NT2/D1 (cell line): ENCODE results near the gene AIG1.

Source experiments
- SUZ12 ChIP-seq: IDR thresholded peaks from 2 replicates; pipeline ENCODE4 v1.6.1; 2011; ENCODE audit not compliant: insufficient read length, insufficient read depth; ENCODE audit errors: extremely low read depth
- YY1 ChIP-seq: IDR thresholded peaks from 2 replicates; pipeline ENCODE4 v1.6.1; 2011; ENCODE audit not compliant: insufficient read length, insufficient read depth
- ZNF274 ChIP-seq: IDR thresholded peaks from 2 replicates; pipeline ENCODE4 v1.6.1; 2011; ENCODE audit warnings: mild to moderate bottlenecking, low read depth, low read length

DNA sequence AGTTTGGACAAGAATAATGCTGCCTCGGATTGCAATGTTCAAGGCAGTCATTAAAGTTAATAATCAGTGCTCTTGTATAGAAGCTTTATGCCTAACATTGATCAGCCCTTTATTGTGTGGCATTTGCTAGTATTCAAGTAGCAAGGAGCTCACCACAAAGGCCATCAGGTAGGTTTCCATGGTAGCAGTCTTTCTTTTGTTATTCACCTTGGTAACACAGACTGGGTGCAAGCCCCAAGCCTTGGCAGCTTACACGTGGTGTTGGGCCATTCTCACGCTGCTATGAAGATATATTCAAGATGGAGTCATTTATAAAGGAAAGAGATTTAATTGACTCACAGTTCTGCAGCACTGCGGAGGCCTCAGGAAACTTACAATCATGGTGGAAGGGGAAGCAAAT lies 240.5 kb downstream of the AIG1 start:
- no peak for TF ChIP-seq SUZ12
- TF ChIP-seq ZNF274, result no peak
- TF ChIP-seq YY1, result no peak
